Endothelial cell of umbilical vein (primary cell): ENCODE results near the gene ATP1B3.

ENCODE experiments used
- EZH2 ChIP-seq: IDR thresholded peaks from 2 replicates; pipeline ENCODE4 v1.6.1; 2012; ENCODE audit warnings: borderline replicate concordance, low read depth, mild to moderate bottlenecking, moderate library complexity, low read length, inconsistent platforms; ENCODE audit not compliant: severe bottlenecking
- POLR2AphosphoS5 ChIP-seq: IDR thresholded peaks from 2 replicates; pipeline ENCODE4 v1.6.1; 2012; ENCODE audit warnings: low read depth, mild to moderate bottlenecking, control low read depth, low read length, moderate library complexity; ENCODE audit not compliant: insufficient read depth
- TF ChIP-seq, protein P1 (sequence below): IDR thresholded peaks from 2 replicates; pipeline ENCODE4 v1.6.1; 2011; ENCODE audit not compliant: insufficient read depth, insufficient read length
- TF ChIP-seq, protein P2 (sequence below), 2 donors: IDR thresholded peaks; 1 replicate in 1 of 2; 2 replicates in 1 of 2; pipeline ENCODE4 v1.5.1; 2011; ENCODE audit warnings: low read length in 2 of 2, mild to moderate bottlenecking in 2 of 2, moderate library complexity in 2 of 2, control low read depth in 1 of 2, inconsistent platforms in 1 of 2, low read depth in 1 of 2; ENCODE audit not compliant: insufficient read depth in 1 of 2; ENCODE audit errors: extremely low read depth in 1 of 2

GRCh38 chr3:141900343-141900742 is 23.9 kb downstream of the ATP1B3 start:
- TF ChIP-seq EZH2 = no peak
- TF ChIP-seq, protein P1, sequence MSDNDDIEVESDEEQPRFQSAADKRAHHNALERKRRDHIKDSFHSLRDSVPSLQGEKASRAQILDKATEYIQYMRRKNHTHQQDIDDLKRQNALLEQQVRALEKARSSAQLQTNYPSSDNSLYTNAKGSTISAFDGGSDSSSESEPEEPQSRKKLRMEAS = no peak
- TF ChIP-seq, protein P2, sequence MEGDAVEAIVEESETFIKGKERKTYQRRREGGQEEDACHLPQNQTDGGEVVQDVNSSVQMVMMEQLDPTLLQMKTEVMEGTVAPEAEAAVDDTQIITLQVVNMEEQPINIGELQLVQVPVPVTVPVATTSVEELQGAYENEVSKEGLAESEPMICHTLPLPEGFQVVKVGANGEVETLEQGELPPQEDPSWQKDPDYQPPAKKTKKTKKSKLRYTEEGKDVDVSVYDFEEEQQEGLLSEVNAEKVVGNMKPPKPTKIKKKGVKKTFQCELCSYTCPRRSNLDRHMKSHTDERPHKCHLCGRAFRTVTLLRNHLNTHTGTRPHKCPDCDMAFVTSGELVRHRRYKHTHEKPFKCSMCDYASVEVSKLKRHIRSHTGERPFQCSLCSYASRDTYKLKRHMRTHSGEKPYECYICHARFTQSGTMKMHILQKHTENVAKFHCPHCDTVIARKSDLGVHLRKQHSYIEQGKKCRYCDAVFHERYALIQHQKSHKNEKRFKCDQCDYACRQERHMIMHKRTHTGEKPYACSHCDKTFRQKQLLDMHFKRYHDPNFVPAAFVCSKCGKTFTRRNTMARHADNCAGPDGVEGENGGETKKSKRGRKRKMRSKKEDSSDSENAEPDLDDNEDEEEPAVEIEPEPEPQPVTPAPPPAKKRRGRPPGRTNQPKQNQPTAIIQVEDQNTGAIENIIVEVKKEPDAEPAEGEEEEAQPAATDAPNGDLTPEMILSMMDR (IDR thresholded peaks at IDR 0.05; ENCODE audit: extremely low read depth in 1 of 2, insufficient read depth in 1 of 2, low read depth in 1 of 2, low read length in 2 of 2) = no peak
- TF ChIP-seq POLR2AphosphoS5 = no peak
